ENCODE measurements around the gene SUCLG2. TPM values are rescaled to one million over a fixed set of nuclear protein-coding genes. Genes with fewer than 3 reads are reported as not detected.

Gene SUCLG2
- total RNA-seq, 2 experiments from 2014 or later = 28.3 to 44.7 TPM

DNA sequence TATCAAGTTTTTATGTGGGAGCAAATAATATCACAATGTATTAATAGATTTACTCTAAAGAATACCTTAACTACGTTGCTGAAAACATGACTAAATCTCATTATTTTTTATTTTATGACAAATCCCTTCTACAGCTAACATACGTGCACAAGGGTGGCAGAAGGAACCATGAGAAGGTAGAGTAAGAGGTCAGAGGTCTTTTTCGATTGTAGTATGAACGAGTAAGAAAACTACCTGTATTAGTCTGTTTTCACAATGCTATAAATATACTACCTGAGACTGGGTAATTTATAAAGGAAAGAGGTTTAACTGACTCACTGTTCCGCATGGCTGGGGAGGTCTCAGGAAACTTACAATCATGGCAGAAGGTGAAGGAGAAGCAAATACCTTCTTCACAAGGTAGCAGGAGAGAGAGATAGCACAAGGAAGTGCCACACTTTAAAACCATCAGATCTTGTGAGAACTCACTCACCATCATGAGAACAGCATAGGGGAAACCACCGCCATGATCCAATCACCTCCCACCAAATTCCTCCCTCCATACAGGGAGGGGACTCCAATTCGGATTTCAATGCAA lies 95.3 kb downstream of the SUCLG2 start:
- CTCF ChIA-PET (ENCODE audit: unreplicated experiment) = no interaction called here
- no peak for DNase-seq (ENCODE audit: low spot score)
- TF ChIP-seq EZH2phosphoT487 (IDR thresholded peaks at IDR 0.05; ENCODE audit: borderline replicate concordance, low read depth, low read length) = no peak
- TF ChIP-seq, protein P1, sequence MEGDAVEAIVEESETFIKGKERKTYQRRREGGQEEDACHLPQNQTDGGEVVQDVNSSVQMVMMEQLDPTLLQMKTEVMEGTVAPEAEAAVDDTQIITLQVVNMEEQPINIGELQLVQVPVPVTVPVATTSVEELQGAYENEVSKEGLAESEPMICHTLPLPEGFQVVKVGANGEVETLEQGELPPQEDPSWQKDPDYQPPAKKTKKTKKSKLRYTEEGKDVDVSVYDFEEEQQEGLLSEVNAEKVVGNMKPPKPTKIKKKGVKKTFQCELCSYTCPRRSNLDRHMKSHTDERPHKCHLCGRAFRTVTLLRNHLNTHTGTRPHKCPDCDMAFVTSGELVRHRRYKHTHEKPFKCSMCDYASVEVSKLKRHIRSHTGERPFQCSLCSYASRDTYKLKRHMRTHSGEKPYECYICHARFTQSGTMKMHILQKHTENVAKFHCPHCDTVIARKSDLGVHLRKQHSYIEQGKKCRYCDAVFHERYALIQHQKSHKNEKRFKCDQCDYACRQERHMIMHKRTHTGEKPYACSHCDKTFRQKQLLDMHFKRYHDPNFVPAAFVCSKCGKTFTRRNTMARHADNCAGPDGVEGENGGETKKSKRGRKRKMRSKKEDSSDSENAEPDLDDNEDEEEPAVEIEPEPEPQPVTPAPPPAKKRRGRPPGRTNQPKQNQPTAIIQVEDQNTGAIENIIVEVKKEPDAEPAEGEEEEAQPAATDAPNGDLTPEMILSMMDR (conservative IDR thresholded peaks at IDR 0.05; ENCODE audit: low read length) = no peak
- Histone ChIP-seq H3K79me2 (ENCODE audit: insufficient read depth, low read depth, low read length) (no peaks in the 10 kb centered on the region), H3K9me3 (ENCODE audit: low read length) (no peaks in the 10 kb centered on the region), H2AFZ (ENCODE audit: low read length) (no peak overlapping the region), H3K4me2 (ENCODE audit: low read length) (no peak overlapping the region), H3K9me2 (ENCODE audit: insufficient read depth, low read length) (no peaks in the 10 kb centered on the region), H4K20me1 (ENCODE audit: insufficient read depth, low read length) (no peaks in the 10 kb centered on the region), H3K4me3 (ENCODE audit: low read depth, low read length, poor library complexity, severe bottlenecking) (no peak overlapping the region), H3K27ac (ENCODE audit: low read depth, low read length, poor library complexity, severe bottlenecking) (no peak overlapping the region), H3K36me3 (ENCODE audit: insufficient read depth, low read length) (peaks cover 17% of the 10 kb centered on the region; the same call in 1 of the 2 replicates), H3K4me1 (ENCODE audit: insufficient read depth, low read length, poor library complexity, severe bottlenecking) (peaks cover 5% of the 10 kb centered on the region)
- BruUV-seq (replicated peaks) = no TSS peak
- intact Hi-C loops (cut with micrococcal nuclease; ENCODE audit: unreplicated experiment) = loop anchor here (5.0 kb wide), 1 partner anchor 67 kb away; no protein-coding TSS in a partner anchor
- POLR2A ChIA-PET = no interaction called here

DNA sequence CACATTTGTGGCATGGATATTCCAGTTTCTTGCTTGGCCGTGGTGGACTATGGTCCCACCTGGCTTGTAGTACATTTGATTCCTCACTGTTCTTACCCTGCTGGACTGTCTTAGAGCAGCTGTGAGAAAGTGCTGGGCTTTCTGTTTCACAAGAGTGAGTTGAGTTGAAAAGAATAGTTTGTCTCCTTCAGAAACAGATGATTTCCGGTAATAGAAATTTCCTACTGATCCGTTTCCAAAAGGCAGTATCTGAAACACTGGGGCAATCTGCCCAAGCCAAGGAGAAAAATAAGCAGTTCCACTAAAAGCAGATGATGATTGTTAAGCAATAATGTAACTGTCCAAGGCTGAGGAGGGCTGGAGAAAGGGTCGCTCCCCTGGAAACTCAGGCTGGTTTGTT lies 96.0 kb downstream of the SUCLG2 start:
- ChIA-PET CTCF (ENCODE audit: unreplicated experiment) (no interaction called here), POLR2A (interaction anchor here (0.7 to 1.1 kb wide), 2 partner anchors 38 to 96 kb away, joined by 3 read pairs; partner anchors contain the start of gene SUCLG2)
- BruUV-seq (replicated peaks) = no TSS peak

More for the DNA sequence above, 96.0 kb downstream of the SUCLG2 start:
- DNase-seq (ENCODE audit: low spot score) = no peak
- intact Hi-C loops (cut with micrococcal nuclease; ENCODE audit: unreplicated experiment) = loop anchor here (5.0 kb wide), 1 partner anchor 66 kb away; no protein-coding TSS in a partner anchor
- H3K9me3 ChIP-seq (ENCODE audit: low read length) = no peaks in the 10 kb centered on the region
- H3K27ac ChIP-seq (ENCODE audit: low read depth, low read length, poor library complexity, severe bottlenecking) = no peak overlapping the region
- H3K4me1 ChIP-seq (ENCODE audit: insufficient read depth, low read length, poor library complexity, severe bottlenecking) = peaks cover 5% of the 10 kb centered on the region
- no peak overlapping the region for H2AFZ ChIP-seq (ENCODE audit: low read length)
- TF ChIP-seq EZH2phosphoT487 (IDR thresholded peaks at IDR 0.05; ENCODE audit: borderline replicate concordance, low read depth, low read length) = no peak
- TF ChIP-seq, protein P1 (conservative IDR thresholded peaks at IDR 0.05; ENCODE audit: low read length) = no peak
- no peaks in the 10 kb centered on the region for H3K9me2 ChIP-seq (ENCODE audit: insufficient read depth, low read length)
- H3K4me3 ChIP-seq (ENCODE audit: low read depth, low read length, poor library complexity, severe bottlenecking) = no peak overlapping the region
- no peaks in the 10 kb centered on the region for H3K79me2 ChIP-seq (ENCODE audit: insufficient read depth, low read depth, low read length)
- H3K36me3 ChIP-seq (ENCODE audit: insufficient read depth, low read length) = peaks cover 17% of the 10 kb centered on the region; the same call in 1 of the 2 replicates
- H4K20me1 ChIP-seq (ENCODE audit: insufficient read depth, low read length) = no peaks in the 10 kb centered on the region
- H3K4me2 ChIP-seq (ENCODE audit: low read length) = no peak overlapping the region

All from OCI-LY7 (cell line).